Measurements from ENCODE around the gene MCRIP2.

DNA sequence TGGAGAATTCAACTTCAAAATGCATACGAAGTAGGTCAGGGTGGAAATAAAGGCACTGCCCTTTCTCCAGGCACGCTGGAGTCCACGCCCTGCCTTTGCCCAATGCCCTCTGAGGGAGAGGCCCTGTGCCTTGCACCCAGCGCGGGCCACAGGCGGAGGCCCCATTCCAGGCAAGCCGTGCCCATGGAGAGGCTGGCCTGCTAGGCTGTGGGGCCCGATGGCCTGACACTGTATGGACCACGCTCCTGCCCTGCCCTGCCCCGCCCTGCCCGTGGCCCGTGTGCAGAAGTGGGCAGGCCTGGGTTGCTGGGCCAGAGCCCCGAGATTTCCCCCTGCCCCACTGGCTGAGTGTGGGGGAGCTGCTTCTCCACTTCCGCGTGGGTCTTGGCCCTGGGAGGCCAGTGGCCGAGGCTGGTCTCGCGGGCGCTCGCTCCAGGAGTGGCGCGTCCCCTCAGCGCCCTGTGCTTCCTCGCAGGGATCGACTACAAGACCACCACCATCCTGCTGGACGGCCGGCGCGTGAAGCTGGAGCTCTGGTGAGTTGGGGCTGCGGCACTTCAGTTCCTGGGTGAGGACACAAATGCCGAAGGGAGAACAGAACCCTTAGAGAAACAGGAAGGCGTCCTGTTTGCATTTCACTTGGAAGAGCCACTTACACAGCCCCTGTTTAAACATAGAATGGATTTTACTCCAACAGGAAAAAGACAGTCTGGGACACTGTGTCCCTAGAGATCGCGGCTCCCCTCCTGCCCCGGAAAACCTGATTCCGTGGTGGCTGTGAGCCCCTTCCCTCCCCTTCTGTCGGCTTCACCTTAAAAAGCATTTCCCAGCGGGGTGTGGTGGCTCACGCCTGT lies 24.7 kb upstream of the MCRIP2 start:
- TF ChIP-seq CTCF (IDR thresholded peaks at IDR 0.05; ENCODE audit: low read length) (no peak), EZH2 (IDR thresholded peaks at IDR 0.05; ENCODE audit: borderline replicate concordance, low read length) (no peak)
